Testis (tissue), 3 donors: ENCODE results near the gene DHX34. TPM values are rescaled to one million over a fixed set of nuclear protein-coding genes. Genes with fewer than 3 reads are reported as not detected.

Experiments
- DNase-seq: peaks from one replicate; pipeline ENCODE4 v3.0.0-alpha.2; 2019
- H3K27ac ChIP-seq, 2 donors: fragments of 200-600 bp; sonication (generic); one replicate each; pipeline ENCODE4 v1.5.1; 2019
- H3K27me3 ChIP-seq: fragments of 200-600 bp; sonication (generic); one replicate; pipeline ENCODE4 v1.5.1; 2019
- H3K36me3 ChIP-seq: fragments of 200-600 bp; sonication (generic); one replicate; pipeline ENCODE4 v1.5.1; 2017; ENCODE audit warnings: low read depth; ENCODE audit errors: missing control alignments
- H3K4me1 ChIP-seq: fragments of 200-600 bp; sonication (generic); one replicate; pipeline ENCODE4 v1.5.1; 2019
- H3K4me3 ChIP-seq, 2 donors: fragments of 200-600 bp; sonication (generic); one replicate each; pipeline ENCODE4 v1.5.1; 2017 to 2019
- H3K9me3 ChIP-seq: fragments of 200-600 bp; sonication (generic); one replicate; pipeline ENCODE4 v1.5.1; 2017
- CTCF ChIP-seq, 3 experiments: fragments of 450-650 bp in 2 of 3; fragments of 200-600 bp in 1 of 3; sonication (generic) in 1 of 3; IDR thresholded peaks; one replicate each; pipeline ENCODE4 v1.5.1; 2016 to 2019; ENCODE audit warnings: antibody characterized with exemption in 3 of 3, mild to moderate bottlenecking in 2 of 3, moderate library complexity in 1 of 3
- POLR2A ChIP-seq: fragments of 450-650 bp; IDR thresholded peaks from one replicate; pipeline ENCODE4 v1.6.1; 2017; ENCODE audit warnings: antibody characterized with exemption, mild to moderate bottlenecking, moderate library complexity
- WGBS, 2 donors: methylation state at CpG; one replicate each; pipeline ENCODE4 v1.1.5; 2018; 5-methylcytosine and 5-hydroxymethylcytosine counted together
- intact Hi-C: fragments of 100-400 bp; cut with DNase I; formaldehyde crosslinking; loops from one replicate; pipeline ENCODE4 v1.15.1; 2023; ENCODE audit warnings: low total_unique reads
- polyA plus RNA-seq: library from polyadenylated mRNA; stranded (reverse); fragments of 350-450 nt; fragmentation: Illumina TruSeq; extraction: RNeasy Lipid Tissue Mini Kit (QIAGEN cat#74804); gene quantifications from one replicate; pipeline ENCODE4 v1.2.3, GENCODE V29; 2014; ENCODE audit warnings: low read depth, low replicate concordance; ENCODE audit not compliant: insufficient read depth
- total RNA-seq, 2 donors: library from RNA; depleted of rRNA; stranded (reverse); fragments of >200 nt; gene quantifications; one replicate each; pipeline ENCODE4 v1.2.3, GENCODE V29; 2016

The DHX34 gene
- total and polyA plus RNA-seq, 3 donors from 2014 or later, result 55.1 to 102 (median 67.5) TPM

- intact Hi-C loops, result no loop called here
- 42 to 72% methylated on average over 11 to 14 of the region's 16 CpGs for WGBS, 2 donors
- Histone ChIP-seq H3K36me3 (no peaks in the 10 kb centered on the region), H3K27ac (no peak overlapping the region), H3K4me3 (no peak overlapping the region), H3K27me3 (no peaks in the 10 kb centered on the region), H3K4me1 (peaks cover 8% of the 10 kb centered on the region), H3K9me3 (no peaks in the 10 kb centered on the region)
- peak; percentile 73 for DNase-seq
- TF ChIP-seq POLR2A, result no peak
- TF ChIP-seq CTCF (IDR thresholded peaks at IDR 0.05), result no peak
Observed at GRCh38 chr19:47377208-47377701, 28.1 kb downstream of the DHX34 start.

- intact Hi-C loops, result no loop called here
- Histone ChIP-seq H3K4me3 (no peak overlapping the region), H3K36me3 (no peaks in the 10 kb centered on the region), H3K4me1 (peaks cover 8% of the 10 kb centered on the region), H3K27ac (no peak overlapping the region), H3K27me3 (no peaks in the 10 kb centered on the region), H3K9me3 (no peaks in the 10 kb centered on the region)
- WGBS, 2 donors, result 66 to 81% methylated on average over 7 to 11 of the region's 12 CpGs
- no peak for TF ChIP-seq POLR2A
- TF ChIP-seq CTCF (IDR thresholded peaks at IDR 0.05), result no peak
- DNase-seq, result no peak
Observed at GRCh38 chr19:47377801-47378200, 28.7 kb downstream of the DHX34 start.

- Histone ChIP-seq H3K4me3 (no peak overlapping the region), H3K27me3 (no peaks in the 10 kb centered on the region), H3K4me1 (peaks cover 8% of the 10 kb centered on the region), H3K9me3 (no peaks in the 10 kb centered on the region), H3K27ac (no peak overlapping the region), H3K36me3 (no peaks in the 10 kb centered on the region)
- intact Hi-C loops, result no loop called here
- WGBS, 2 donors, result 93 to 97% methylated on average over 11 of the region's 11 CpGs
- TF ChIP-seq CTCF (IDR thresholded peaks at IDR 0.05) (no peak), POLR2A (no peak)
- DNase-seq, result no peak
Observed at GRCh38 chr19:47378246-47378645, 29.1 kb downstream of the DHX34 start.

GRCh38 chr19:47379381-47379938 lies 30.3 kb downstream of the DHX34 start:
- intact Hi-C loops, result no loop called here
- no peaks in the 10 kb centered on the region for H3K9me3 ChIP-seq
- H3K4me1 ChIP-seq, result peaks cover 8% of the 10 kb centered on the region
- 94 to 97% methylated on average over 19 to 20 of the region's 23 CpGs for WGBS, 2 donors
- DNase-seq, result no peak
- H3K27me3 ChIP-seq, result no peaks in the 10 kb centered on the region
- TF ChIP-seq POLR2A (no peak), CTCF (IDR thresholded peaks at IDR 0.05) (no peak)
- no peak overlapping the region for H3K27ac ChIP-seq
- no peaks in the 10 kb centered on the region for H3K36me3 ChIP-seq
- no peak overlapping the region for H3K4me3 ChIP-seq

GRCh38 chr19:47380559-47380958 lies 31.4 kb downstream of the DHX34 start:
- H3K36me3 ChIP-seq, result no peaks in the 10 kb centered on the region

More at GRCh38 chr19:47380559-47380958, 31.4 kb downstream of the DHX34 start:
- no peaks in the 10 kb centered on the region for H3K27me3 ChIP-seq
- no peak for DNase-seq
- intact Hi-C loops, result no loop called here
- 86 to 93% methylated on average over 5 to 6 of the region's 6 CpGs for WGBS, 2 donors
- H3K4me3 ChIP-seq, result no peak overlapping the region
- peaks cover 8% of the 10 kb centered on the region for H3K4me1 ChIP-seq
- no peaks in the 10 kb centered on the region for H3K9me3 ChIP-seq
- H3K27ac ChIP-seq, result no peak overlapping the region
- no peak for TF ChIP-seq CTCF (IDR thresholded peaks at IDR 0.05)
- no peak for TF ChIP-seq POLR2A
